MV-4-11 (cell line): Measurements from ENCODE around the gene WDR37.

Experiments used
- DNase-seq: peaks from one replicate; lab custom pipeline; 2025; lab: John Stamatoyannopoulos, UW

The WDR37 gene

DNA sequence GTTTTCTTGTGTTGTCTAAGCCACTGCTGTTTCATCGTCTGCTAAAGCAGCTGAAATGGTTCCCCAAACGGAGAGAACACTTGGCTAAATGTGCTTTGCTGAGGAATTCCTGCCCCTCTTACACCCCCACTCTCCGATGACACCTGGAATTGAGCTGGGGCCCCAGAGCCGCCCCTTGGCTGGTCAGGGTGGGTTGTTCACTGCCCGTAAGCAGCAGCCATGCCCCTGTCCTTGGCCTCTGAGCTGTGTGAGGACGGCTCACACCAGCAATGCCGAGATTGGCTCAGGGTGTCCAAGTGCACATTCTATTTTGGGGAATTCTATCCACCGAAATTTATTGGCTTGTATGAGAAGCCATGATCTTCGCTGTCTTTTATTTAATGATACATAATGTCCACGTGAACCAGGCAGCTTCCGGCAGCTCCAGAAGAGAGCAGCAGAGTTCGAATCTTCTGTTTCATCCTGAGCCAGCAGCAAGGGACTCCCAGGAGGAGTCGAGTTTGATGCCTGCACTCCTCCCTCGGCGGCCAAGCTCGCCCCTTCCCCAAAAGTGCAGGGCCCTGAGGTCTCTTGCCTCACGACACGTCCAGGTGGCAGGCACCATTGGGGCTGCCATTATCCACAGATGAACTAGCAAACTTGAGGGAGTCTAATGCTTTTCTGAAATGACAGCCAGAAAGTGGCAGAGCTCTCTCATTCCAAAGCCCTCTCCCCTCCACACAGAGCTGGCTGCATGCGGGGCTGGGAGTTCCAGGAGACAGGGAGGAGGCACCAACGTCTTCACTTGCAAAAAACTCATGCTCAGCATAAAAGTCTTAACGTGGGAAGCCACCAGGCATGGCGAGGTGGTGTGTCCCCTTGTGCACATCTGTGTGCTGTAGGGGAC is 114.0 kb downstream of the WDR37 start:
- DNase-seq: no peak

GRCh38 chr10:1170867-1171180 is 114.6 kb downstream of the WDR37 start:
- no peak for DNase-seq

DNA sequence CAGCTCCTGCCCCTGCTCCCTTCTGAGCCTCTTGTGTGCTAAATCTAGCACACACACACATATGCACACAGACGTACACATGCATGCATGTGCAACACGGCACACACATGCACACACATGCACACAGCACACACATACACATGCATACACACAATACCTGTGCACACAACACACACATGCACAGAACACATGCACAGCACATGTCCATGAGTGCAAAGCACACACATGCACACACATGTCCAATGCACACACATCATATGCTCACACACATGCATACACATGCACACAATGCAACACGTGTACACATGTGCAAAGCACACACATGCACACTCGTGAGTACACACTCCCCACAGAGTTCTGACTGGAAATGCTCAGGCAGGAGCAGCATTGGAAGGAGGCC is 115.0 kb downstream of the WDR37 start:
- no peak for DNase-seq

- no peak for DNase-seq
These were observed 115.4 kb downstream of the WDR37 start for GRCh38 chr10:1171586-1171985.

GRCh38 chr10:1172256-1172984 is 116.2 kb downstream of the WDR37 start:
- DNase-seq: no peak

- no peak for DNase-seq
These were observed 116.9 kb downstream of the WDR37 start for GRCh38 chr10:1173091-1173490.

GRCh38 chr10:1174022-1174421 is 117.8 kb downstream of the WDR37 start:
- DNase-seq: no peak

DNA sequence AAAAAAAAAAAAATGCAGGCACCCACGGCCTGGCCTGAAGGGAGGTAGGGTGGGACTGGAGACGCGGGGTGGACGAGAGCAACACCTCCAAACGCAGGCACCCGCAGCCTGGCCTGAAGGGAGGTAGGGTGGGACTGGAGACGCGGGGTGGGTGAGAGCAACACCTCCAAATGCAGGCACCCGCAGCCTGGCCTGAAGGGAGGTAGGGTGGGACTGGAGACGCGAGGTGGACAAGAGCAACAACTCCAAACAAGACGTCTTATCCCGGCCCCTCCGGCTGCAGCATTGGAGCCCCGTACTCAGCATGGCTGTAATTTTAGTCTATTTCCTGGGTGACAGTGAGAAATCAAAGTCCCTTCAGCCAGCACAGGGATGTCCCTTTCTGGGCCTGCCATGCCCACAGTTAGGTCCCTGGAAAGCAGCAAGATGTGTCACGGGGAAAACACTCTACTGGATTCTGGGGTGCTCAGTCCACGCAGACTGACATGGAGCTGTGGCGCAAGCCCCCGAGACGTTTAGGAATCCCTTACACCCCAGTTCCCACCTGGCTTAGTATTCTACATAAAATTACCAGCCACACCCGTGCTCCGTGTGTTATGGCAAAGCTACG is 119.9 kb downstream of the WDR37 start:
- no peak for DNase-seq

GRCh38 chr10:1177936-1178335 is 121.8 kb downstream of the WDR37 start:
- no peak for DNase-seq

GRCh38 chr10:1178506-1178905 is 122.3 kb downstream of the WDR37 start:
- no peak for DNase-seq

DNA sequence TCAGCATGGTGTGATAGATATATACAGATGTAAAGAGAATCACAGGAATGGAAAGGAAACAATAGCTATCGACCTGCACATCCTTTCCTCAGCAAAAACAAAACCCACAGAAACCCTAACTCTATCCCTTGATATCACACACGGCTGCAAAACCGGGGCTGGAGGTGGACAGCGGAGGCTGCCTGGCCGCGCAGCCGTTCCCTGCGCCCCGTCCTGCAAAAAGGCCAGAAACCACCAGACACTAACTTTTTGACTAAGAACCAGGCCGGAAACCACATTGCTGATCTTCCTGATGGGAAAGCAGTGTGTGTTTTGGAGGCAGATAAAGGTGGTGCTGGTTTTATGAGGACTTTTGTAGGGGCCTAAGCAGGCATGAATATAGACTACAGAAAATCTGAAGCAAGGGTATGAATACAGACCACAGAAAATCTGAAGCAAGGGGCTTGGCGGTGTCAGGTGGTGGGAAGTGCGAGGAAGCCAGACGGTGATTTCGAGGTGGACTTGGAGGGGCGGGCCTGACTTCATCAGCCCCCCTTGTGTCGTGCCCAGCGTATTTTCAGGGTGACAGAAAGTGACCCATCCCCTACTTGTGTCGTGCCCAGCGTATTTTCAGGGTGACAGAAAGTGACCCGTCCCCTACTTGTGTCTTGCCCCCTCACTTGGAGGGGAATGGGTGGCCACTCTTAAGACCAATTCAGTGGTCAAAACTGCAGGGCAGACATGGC is 123.3 kb downstream of the WDR37 start:
- no peak for DNase-seq

DNA sequence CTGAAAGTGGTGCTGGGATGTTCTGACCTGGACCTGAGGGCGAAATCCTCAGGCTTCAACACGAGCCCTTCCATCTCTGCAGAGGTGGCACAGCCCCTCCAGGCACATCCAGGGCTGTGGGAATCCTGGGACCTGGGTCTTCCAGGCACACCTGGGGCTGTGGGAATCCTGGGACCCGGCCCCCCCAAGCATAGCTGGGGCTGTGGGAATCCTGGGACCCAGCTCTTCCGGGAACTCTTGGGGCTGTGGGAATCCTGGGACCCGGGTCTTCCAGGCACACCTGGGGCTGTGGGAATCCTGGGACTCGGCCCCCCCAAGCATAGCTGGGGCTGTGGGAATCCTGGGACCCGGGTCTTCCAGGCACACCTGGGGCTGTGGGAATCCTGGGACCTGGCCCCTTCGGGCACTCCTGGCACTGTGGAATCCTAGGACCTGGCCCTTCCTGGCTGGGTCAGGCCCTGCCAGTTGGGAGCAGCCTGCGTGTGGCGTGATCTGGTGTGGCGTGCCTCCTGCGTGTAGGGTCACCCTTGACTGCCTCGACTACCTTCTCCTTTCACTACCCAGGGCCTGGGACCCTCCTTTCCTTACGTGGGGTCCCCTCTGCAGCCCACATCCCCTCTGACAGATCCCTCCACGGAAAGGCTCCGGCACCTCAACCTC is 124.0 kb downstream of the WDR37 start:
- DNase-seq: no peak

- no peak for DNase-seq
These were observed 124.7 kb downstream of the WDR37 start for GRCh38 chr10:1180836-1181235.
